Measurements from ENCODE around the gene PFDN6. TPM values are rescaled to one million over a fixed set of nuclear protein-coding genes. Genes with fewer than 3 reads are reported as not detected.

The PFDN6 gene
- total and polyA plus RNA-seq, 2 experiments from 2014 or later, result 56.1 to 62.2 TPM

- no peak for TF ChIP-seq REST (IDR thresholded peaks at IDR 0.05; ENCODE audit: unreplicated experiment)
- TF ChIP-seq POLR2AphosphoS5 (IDR thresholded peaks at IDR 0.05; ENCODE audit: low read depth), result no peak
- TF ChIP-seq CTCF (conservative IDR thresholded peaks at IDR 0.05; ENCODE audit: low read depth in 2 of 2), result no peak
- no peak for TF ChIP-seq CREB1 (CRISPR knock-in tag; IDR thresholded peaks at IDR 0.05; ENCODE audit: low read depth)
- no peak for TF ChIP-seq EZH2phosphoT487 (IDR thresholded peaks at IDR 0.05; ENCODE audit: unreplicated experiment)
- no peak for TF ChIP-seq NANOG (IDR thresholded peaks at IDR 0.05; ENCODE audit: borderline replicate concordance)
- TF ChIP-seq ZNF114 (CRISPR knock-in tag; IDR thresholded peaks at IDR 0.05), result no peak
- no peak for TF ChIP-seq EZH2 (IDR thresholded peaks at IDR 0.05; ENCODE audit: low read depth, unreplicated experiment)
- TF ChIP-seq STAT1 (IDR thresholded peaks at IDR 0.05; ENCODE audit: unreplicated experiment), result no peak
- TF ChIP-seq ETS1 (IDR thresholded peaks at IDR 0.05), result no peak
- TF ChIP-seq ZNF331 (CRISPR knock-in tag; IDR thresholded peaks at IDR 0.05; ENCODE audit: low read depth), result no peak
- no peak for TF ChIP-seq JUNB (IDR thresholded peaks at IDR 0.05; ENCODE audit: unreplicated experiment)
Observed at GRCh38 chr6:33264015-33264414, 25.4 kb upstream of the PFDN6 start (continued).

GRCh38 chr6:33271117-33271467 lies 18.3 kb upstream of the PFDN6 start:
- H3K27ac ChIP-seq (ENCODE audit: low read depth), result peak overlapping the region; percentile 84
- peaks cover 28% of the 10 kb centered on the region for H3K27me3 Mint-ChIP-seq (ENCODE audit: insufficient read depth, low read depth, poor library complexity)
- no peak for TF ChIP-seq STAT1 (IDR thresholded peaks at IDR 0.05; ENCODE audit: unreplicated experiment)
- TF ChIP-seq CTCF (conservative IDR thresholded peaks at IDR 0.05; ENCODE audit: low read depth in 2 of 2), result 0 out of 4 replicates have a peak, but pooled peaks of 1 of the 2 experiments have one; percentile 23
- peak overlapping the region; percentile 99 for H3K4me3 ChIP-seq
- no peaks in the 10 kb centered on the region for H3K27me3 ChIP-seq (ENCODE audit: insufficient read depth)
- peak overlapping the region; percentile 84 for H3K4me2 ChIP-seq
- peaks cover 36% of the 10 kb centered on the region for H4K20me1 ChIP-seq (replicated peaks; ENCODE audit: insufficient read depth)
- peak overlapping the region; percentile 97 for H3K4me3 Mint-ChIP-seq
- ATAC-seq (peak; percentile 30), DNase-seq (ENCODE audit: low spot score) (no peak)
- H3F3A ChIP-seq (replicated peaks; ENCODE audit: low read depth), result peaks cover 46% of the 10 kb centered on the region
- peaks cover 36% of the 10 kb centered on the region for H3K4me1 ChIP-seq (ENCODE audit: insufficient read depth)
- peaks cover 48% of the 10 kb centered on the region for H3K36me3 ChIP-seq (ENCODE audit: insufficient read depth)
- H3K4me1 Mint-ChIP-seq, result peaks cover 30% of the 10 kb centered on the region
- H3K9me3 Mint-ChIP-seq, result peaks cover 6% of the 10 kb centered on the region; the same call in 1 of the 3 replicates
- H3K9me2 ChIP-seq (ENCODE audit: insufficient read depth), result no peaks in the 10 kb centered on the region
- H3K79me2 ChIP-seq (replicated peaks; ENCODE audit: insufficient read depth), result peaks cover 53% of the 10 kb centered on the region
- peak overlapping the region; percentile 100 for H3K27ac Mint-ChIP-seq
- H2AFZ ChIP-seq, result peak overlapping the region; percentile 84
- H3K36me3 Mint-ChIP-seq (ENCODE audit: low read depth), result peaks cover 73% of the 10 kb centered on the region
